A673 (cell line): ENCODE results near the gene IFT172. TPM values are rescaled to one million over a fixed set of nuclear protein-coding genes. Genes with fewer than 3 reads are reported as not detected.

Source experiments
- BruUV-seq: library from RNA; stranded (reverse); fragments of 400-500 nt; replicated peaks from 2 replicates; lab custom pipeline; 2021; lab: Mats Ljungman, UMichigan
- CTCF ChIA-PET: fragments of 300-600 bp; sonication (Branson Sonifier 250); formaldehyde crosslinking; loops from one replicate; lab custom pipeline; 2022; ENCODE audit warnings: antibody characterized with exemption; lab: Charles Lee
- POLR2A ChIA-PET: fragments of 300-600 bp; sonication (Branson Sonifier 250); formaldehyde crosslinking; loops from one replicate; lab custom pipeline; 2022; ENCODE audit warnings: antibody characterized with exemption; ENCODE audit not compliant: low non-redundant PET; lab: Charles Lee
- DNase-seq: peaks from one replicate; pipeline ENCODE4 v3.0.0-alpha.2; 2015; ENCODE audit warnings: low spot score
- H3K27ac ChIP-seq: fragments of 200-600 bp; sonication (generic); 2 replicates; pipeline ENCODE4 v1.5.1; 2016; ENCODE audit warnings: mixed run types, low read depth, mild to moderate bottlenecking, mixed read lengths, antibody characterized with exemption, low read length; ENCODE audit not compliant: poor library complexity, severe bottlenecking
- H3K27me3 ChIP-seq: fragments of 200-600 bp; sonication (generic); replicated peaks from 2 replicates; pipeline ENCODE4 v1.6.1; 2017; ENCODE audit warnings: mixed run types, low read depth, mild to moderate bottlenecking, mixed read lengths, antibody characterized with exemption, low read length; ENCODE audit not compliant: insufficient read depth, poor library complexity
- H3K36me3 ChIP-seq: fragments of 200-600 bp; sonication (generic); 2 replicates; pipeline ENCODE4 v1.6.1; 2016; ENCODE audit warnings: mixed run types, mild to moderate bottlenecking, mixed read lengths, antibody characterized with exemption, low read length; ENCODE audit not compliant: insufficient read depth, poor library complexity, severe bottlenecking
- H3K4me1 ChIP-seq: fragments of 200-600 bp; sonication (generic); 2 replicates; pipeline ENCODE4 v1.6.1; 2017; ENCODE audit warnings: mixed run types, mild to moderate bottlenecking, mixed read lengths, antibody characterized with exemption, low read length; ENCODE audit not compliant: insufficient read depth, poor library complexity, severe bottlenecking
- H3K4me3 ChIP-seq: fragments of 200-600 bp; sonication (generic); 2 replicates; pipeline ENCODE4 v1.5.1; 2016; ENCODE audit warnings: low read depth, mixed run types, mild to moderate bottlenecking, mixed read lengths, low read length; ENCODE audit not compliant: poor library complexity, severe bottlenecking
- H3K9me3 ChIP-seq: fragments of 200-600 bp; sonication (generic); 2 replicates; pipeline ENCODE4 v1.6.1; 2016; ENCODE audit warnings: mixed run types, low read depth, mild to moderate bottlenecking, mixed read lengths, antibody characterized with exemption, low read length; ENCODE audit not compliant: poor library complexity, severe bottlenecking
- EZH2 ChIP-seq: fragments of 200-600 bp; sonication (generic); IDR thresholded peaks from 2 replicates; pipeline ENCODE4 v1.6.1; 2017; ENCODE audit warnings: borderline replicate concordance, low read depth, mild to moderate bottlenecking, mixed read lengths, antibody characterized with exemption, low read length; ENCODE audit not compliant: poor library complexity, severe bottlenecking
- intact Hi-C: fragments of 100-400 bp; cut with micrococcal nuclease; formaldehyde crosslinking; loops from one replicate; pipeline ENCODE4 v1.10.0; 2022; ENCODE audit not compliant: unreplicated experiment
- total RNA-seq: library from RNA; stranded (reverse); gene quantifications from 2 replicates; pipeline ENCODE4 v1.2.3, GENCODE V29; 2021
- TF ChIP-seq, protein P1 (sequence below): fragments of 300-800, 200-600 bp; sonication (generic); conservative IDR thresholded peaks from 2 replicates; pipeline ENCODE4 v1.5.1; 2017; ENCODE audit warnings: low read depth, mild to moderate bottlenecking, antibody characterized with exemption, low read length, moderate library complexity, mixed read lengths

IFT172 gene
- total RNA-seq, 1 experiment from 2014 or later: 42.2 TPM

- H3K4me3 ChIP-seq: peak overlapping the region; percentile 100
- DNase-seq: peak; percentile 73
- H3K27me3 ChIP-seq: no peaks in the 10 kb centered on the region
- BruUV-seq: no TSS peak
- H3K27ac ChIP-seq: peak overlapping the region; percentile 92
- TF ChIP-seq, protein P1, sequence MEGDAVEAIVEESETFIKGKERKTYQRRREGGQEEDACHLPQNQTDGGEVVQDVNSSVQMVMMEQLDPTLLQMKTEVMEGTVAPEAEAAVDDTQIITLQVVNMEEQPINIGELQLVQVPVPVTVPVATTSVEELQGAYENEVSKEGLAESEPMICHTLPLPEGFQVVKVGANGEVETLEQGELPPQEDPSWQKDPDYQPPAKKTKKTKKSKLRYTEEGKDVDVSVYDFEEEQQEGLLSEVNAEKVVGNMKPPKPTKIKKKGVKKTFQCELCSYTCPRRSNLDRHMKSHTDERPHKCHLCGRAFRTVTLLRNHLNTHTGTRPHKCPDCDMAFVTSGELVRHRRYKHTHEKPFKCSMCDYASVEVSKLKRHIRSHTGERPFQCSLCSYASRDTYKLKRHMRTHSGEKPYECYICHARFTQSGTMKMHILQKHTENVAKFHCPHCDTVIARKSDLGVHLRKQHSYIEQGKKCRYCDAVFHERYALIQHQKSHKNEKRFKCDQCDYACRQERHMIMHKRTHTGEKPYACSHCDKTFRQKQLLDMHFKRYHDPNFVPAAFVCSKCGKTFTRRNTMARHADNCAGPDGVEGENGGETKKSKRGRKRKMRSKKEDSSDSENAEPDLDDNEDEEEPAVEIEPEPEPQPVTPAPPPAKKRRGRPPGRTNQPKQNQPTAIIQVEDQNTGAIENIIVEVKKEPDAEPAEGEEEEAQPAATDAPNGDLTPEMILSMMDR: peak; percentile 65
- no peak for TF ChIP-seq EZH2
- intact Hi-C loops: loop anchor here (2.0 to 10.0 kb wide), 2 partner anchors 81 to 257 kb away; partner anchors contain the start of genes IFT172, SLC4A1AP and SUPT7L
- H3K36me3 ChIP-seq: peaks cover 13% of the 10 kb centered on the region
- ChIA-PET POLR2A (interaction anchor here (0.6 kb wide), 1 partner anchor 160 kb away, joined by 3 read pairs; no protein-coding TSS in a partner anchor), CTCF (interaction anchor here (0.6 kb wide), 2 partner anchors 13 to 22 kb away, joined by 4 to 6 read pairs; no protein-coding TSS in a partner anchor)
- no peaks in the 10 kb centered on the region for H3K9me3 ChIP-seq
- H3K4me1 ChIP-seq: peaks cover 11% of the 10 kb centered on the region
Observed at GRCh38 chr2:27407798-27408491, 81.6 kb downstream of the IFT172 start.

DNA sequence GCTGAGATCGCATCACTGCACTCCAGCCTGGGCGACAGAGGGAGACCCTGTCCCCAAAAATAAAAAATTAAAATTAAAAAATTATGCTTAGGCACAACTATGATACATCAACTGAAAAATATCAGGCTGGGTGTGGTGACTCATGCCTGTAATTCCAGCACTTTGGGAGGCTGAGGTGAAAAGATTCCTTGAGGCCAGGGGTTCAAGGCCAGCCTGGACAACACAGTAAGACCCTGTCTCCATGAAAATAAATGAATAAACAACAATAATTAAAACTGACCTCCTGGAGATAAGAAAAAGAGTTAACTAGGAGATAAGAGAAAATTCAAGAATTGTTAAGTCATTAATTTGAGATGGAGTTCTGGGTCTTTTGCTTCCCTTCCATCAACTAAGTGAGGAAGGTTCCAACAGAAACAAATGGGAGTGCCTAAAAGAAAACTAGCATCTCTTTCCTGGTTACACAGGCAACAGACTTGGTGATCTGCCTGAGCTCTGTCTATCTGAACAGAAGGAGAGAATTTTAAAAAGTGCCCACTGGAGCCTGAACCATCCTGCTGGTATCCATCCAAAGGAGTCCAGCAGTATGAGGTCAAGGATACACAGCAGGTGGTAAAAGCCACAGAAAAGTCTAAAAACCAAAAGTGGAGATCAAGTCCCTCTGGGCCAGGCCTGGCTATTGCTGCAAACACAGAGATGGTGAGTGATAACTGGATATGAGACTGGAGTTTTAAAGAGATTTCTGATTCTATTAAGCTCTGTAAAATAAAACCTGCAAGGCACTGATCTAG lies 89.0 kb downstream of the IFT172 start:
- BruUV-seq: no TSS peak
- DNase-seq: no peak
- ChIA-PET CTCF (no interaction called here), POLR2A (no interaction called here)
- no peak for TF ChIP-seq EZH2
- TF ChIP-seq, protein P1: no peak
- no peak overlapping the region for H3K4me3 ChIP-seq
- no peak overlapping the region for H3K27ac ChIP-seq
- intact Hi-C loops: loop anchor here (10.0 kb wide), 1 partner anchor 264 kb away; the partner anchor contains the start of genes SLC4A1AP and SUPT7L
- H3K9me3 ChIP-seq: no peaks in the 10 kb centered on the region
- H3K36me3 ChIP-seq: peaks cover 4% of the 10 kb centered on the region
- no peaks in the 10 kb centered on the region for H3K4me1 ChIP-seq
- H3K27me3 ChIP-seq: no peaks in the 10 kb centered on the region

GRCh38 chr2:27398962-27399361 lies 90.6 kb downstream of the IFT172 start:
- BruUV-seq: no TSS peak
- no peaks in the 10 kb centered on the region for H3K9me3 ChIP-seq
- POLR2A ChIA-PET: no interaction called here

More at GRCh38 chr2:27398962-27399361, 90.6 kb downstream of the IFT172 start:
- H3K4me1 ChIP-seq: no peaks in the 10 kb centered on the region
- DNase-seq: no peak
- H3K4me3 ChIP-seq: no peak overlapping the region
- CTCF ChIA-PET: no interaction called here
- intact Hi-C loops: no loop called here
- no peaks in the 10 kb centered on the region for H3K36me3 ChIP-seq
- no peaks in the 10 kb centered on the region for H3K27me3 ChIP-seq
- H3K27ac ChIP-seq: no peak overlapping the region
- TF ChIP-seq EZH2: no peak
- TF ChIP-seq, protein P1: no peak

Other genes starting within 250 kb of the IFT172 start
- gene SLC30A3, start 226.7 kb downstream of the IFT172 start, total RNA-seq: 45.0 and 45.6 TPM in 2 replicates
- 2.4 and 2.7 TPM in 2 replicates for gene DNAJC5G, start 214.3 kb downstream of the IFT172 start, total RNA-seq
- gene TRIM54, start 207.3 kb downstream of the IFT172 start, total RNA-seq: 2.2 and 2.8 TPM in 2 replicates
- gene UCN, start 181.3 kb downstream of the IFT172 start, total RNA-seq: 0.64 and 0.68 TPM in 2 replicates
- gene MPV17, start 166.6 kb downstream of the IFT172 start, total RNA-seq: 63.4 and 66.3 TPM in 2 replicates
- gene GTF3C2, start 133.0 kb downstream of the IFT172 start, total RNA-seq: 85.7 and 89.3 TPM in 2 replicates
- gene EIF2B4, start 119.4 kb downstream of the IFT172 start, total RNA-seq: 68.8 and 74.7 TPM in 2 replicates
- gene SNX17, start 119.1 kb downstream of the IFT172 start, total RNA-seq: 109 and 110 TPM in 2 replicates
- gene ZNF513, start 109.0 kb downstream of the IFT172 start, total RNA-seq: 21.3 and 22.3 TPM in 2 replicates
- gene PPM1G, start 80.2 kb downstream of the IFT172 start, total RNA-seq: 147 and 155 TPM in 2 replicates
- gene NRBP1, start 61.1 kb downstream of the IFT172 start, total RNA-seq: 86.3 and 93.0 TPM in 2 replicates
- gene KRTCAP3, start 47.4 kb downstream of the IFT172 start, total RNA-seq: 2.6 and 3.4 TPM in 2 replicates
- gene FNDC4, start 5.5 kb upstream of the IFT172 start, total RNA-seq: 1.3 and 3.1 TPM in 2 replicates
- not detected in 2 replicates for gene GCKR, start 7.1 kb upstream of the IFT172 start, total RNA-seq
- 61.3 TPM in 2 replicates for gene ZNF512, start 93.3 kb upstream of the IFT172 start, total RNA-seq
- 3.3 and 4.4 TPM in 2 replicates for gene CCDC121, start 139.3 kb upstream of the IFT172 start, total RNA-seq
- gene GPN1, start 139.3 kb upstream of the IFT172 start, total RNA-seq: 49.8 and 61.1 TPM in 2 replicates
- gene SUPT7L, start 173.9 kb upstream of the IFT172 start, total RNA-seq: 33.1 and 34.0 TPM in 2 replicates
- gene SLC4A1AP, start 174.1 kb upstream of the IFT172 start, total RNA-seq: 29.7 and 30.4 TPM in 2 replicates